Measurements from ENCODE around the gene TRPV3.

DNA sequence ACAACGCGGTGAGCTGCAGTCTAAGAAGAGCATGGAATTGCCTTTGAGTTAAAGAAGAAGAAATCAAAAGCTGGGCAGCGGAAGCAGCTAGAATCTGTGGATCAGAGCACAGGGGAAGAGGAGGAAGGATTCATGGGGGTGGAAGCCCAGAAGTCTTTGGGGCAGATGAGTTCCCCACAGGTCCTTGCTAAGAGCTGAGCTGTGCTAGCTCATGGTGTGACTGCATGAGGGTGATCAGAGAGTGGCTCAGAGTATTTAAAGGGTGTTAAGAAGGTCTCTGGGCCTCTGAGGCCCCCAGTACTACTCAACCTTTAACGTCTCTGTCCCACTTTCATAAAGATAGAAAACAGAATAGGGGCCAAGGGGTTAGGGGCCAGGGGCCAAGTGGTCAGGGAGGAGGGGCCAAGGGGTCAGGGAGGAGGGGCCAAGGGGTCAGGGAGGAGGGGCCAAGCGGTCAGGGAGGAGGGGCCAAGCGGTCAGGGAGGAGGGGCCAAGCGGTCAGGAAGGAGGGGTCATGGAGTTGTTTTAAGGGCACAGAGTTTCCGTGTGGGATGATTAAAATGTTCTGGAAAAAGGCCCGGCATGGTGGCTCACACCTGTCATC lies 12.0 kb upstream of the TRPV3 start:
- TF ChIP-seq, protein P1, sequence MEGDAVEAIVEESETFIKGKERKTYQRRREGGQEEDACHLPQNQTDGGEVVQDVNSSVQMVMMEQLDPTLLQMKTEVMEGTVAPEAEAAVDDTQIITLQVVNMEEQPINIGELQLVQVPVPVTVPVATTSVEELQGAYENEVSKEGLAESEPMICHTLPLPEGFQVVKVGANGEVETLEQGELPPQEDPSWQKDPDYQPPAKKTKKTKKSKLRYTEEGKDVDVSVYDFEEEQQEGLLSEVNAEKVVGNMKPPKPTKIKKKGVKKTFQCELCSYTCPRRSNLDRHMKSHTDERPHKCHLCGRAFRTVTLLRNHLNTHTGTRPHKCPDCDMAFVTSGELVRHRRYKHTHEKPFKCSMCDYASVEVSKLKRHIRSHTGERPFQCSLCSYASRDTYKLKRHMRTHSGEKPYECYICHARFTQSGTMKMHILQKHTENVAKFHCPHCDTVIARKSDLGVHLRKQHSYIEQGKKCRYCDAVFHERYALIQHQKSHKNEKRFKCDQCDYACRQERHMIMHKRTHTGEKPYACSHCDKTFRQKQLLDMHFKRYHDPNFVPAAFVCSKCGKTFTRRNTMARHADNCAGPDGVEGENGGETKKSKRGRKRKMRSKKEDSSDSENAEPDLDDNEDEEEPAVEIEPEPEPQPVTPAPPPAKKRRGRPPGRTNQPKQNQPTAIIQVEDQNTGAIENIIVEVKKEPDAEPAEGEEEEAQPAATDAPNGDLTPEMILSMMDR (IDR thresholded peaks at IDR 0.05 in 8 of 11, conservative IDR thresholded peaks at IDR 0.05 in 3 of 11) = no peak
- TF ChIP-seq POLR2A (IDR thresholded peaks at IDR 0.05) (no peak), POLR2AphosphoS5 (IDR thresholded peaks at IDR 0.05) (no peak)
